A673 (cell line): ENCODE measurements around the gene TTC7B. TPM values are rescaled to one million over a fixed set of nuclear protein-coding genes. Genes with fewer than 3 reads are reported as not detected.

Source experiments
- BruUV-seq: library from RNA; stranded (reverse); fragments of 400-500 nt; replicated peaks from 2 replicates; lab custom pipeline; 2021; lab: Mats Ljungman, UMichigan
- CTCF ChIA-PET: fragments of 300-600 bp; sonication (Branson Sonifier 250); formaldehyde crosslinking; loops from one replicate; lab custom pipeline; 2022; ENCODE audit warnings: antibody characterized with exemption; lab: Charles Lee
- POLR2A ChIA-PET: fragments of 300-600 bp; sonication (Branson Sonifier 250); formaldehyde crosslinking; loops from one replicate; lab custom pipeline; 2022; ENCODE audit warnings: antibody characterized with exemption; ENCODE audit not compliant: low non-redundant PET; lab: Charles Lee
- DNase-seq: peaks from one replicate; pipeline ENCODE4 v3.0.0-alpha.2; 2015; ENCODE audit warnings: low spot score
- H3K27ac ChIP-seq: fragments of 200-600 bp; sonication (generic); 2 replicates; pipeline ENCODE4 v1.5.1; 2016; ENCODE audit warnings: mixed run types, low read depth, mild to moderate bottlenecking, mixed read lengths, antibody characterized with exemption, low read length; ENCODE audit not compliant: poor library complexity, severe bottlenecking
- H3K27me3 ChIP-seq: fragments of 200-600 bp; sonication (generic); replicated peaks from 2 replicates; pipeline ENCODE4 v1.6.1; 2017; ENCODE audit warnings: mixed run types, low read depth, mild to moderate bottlenecking, mixed read lengths, antibody characterized with exemption, low read length; ENCODE audit not compliant: insufficient read depth, poor library complexity
- H3K36me3 ChIP-seq: fragments of 200-600 bp; sonication (generic); 2 replicates; pipeline ENCODE4 v1.6.1; 2016; ENCODE audit warnings: mixed run types, mild to moderate bottlenecking, mixed read lengths, antibody characterized with exemption, low read length; ENCODE audit not compliant: insufficient read depth, poor library complexity, severe bottlenecking
- H3K4me1 ChIP-seq: fragments of 200-600 bp; sonication (generic); 2 replicates; pipeline ENCODE4 v1.6.1; 2017; ENCODE audit warnings: mixed run types, mild to moderate bottlenecking, mixed read lengths, antibody characterized with exemption, low read length; ENCODE audit not compliant: insufficient read depth, poor library complexity, severe bottlenecking
- H3K4me3 ChIP-seq: fragments of 200-600 bp; sonication (generic); 2 replicates; pipeline ENCODE4 v1.5.1; 2016; ENCODE audit warnings: low read depth, mixed run types, mild to moderate bottlenecking, mixed read lengths, low read length; ENCODE audit not compliant: poor library complexity, severe bottlenecking
- H3K9me3 ChIP-seq: fragments of 200-600 bp; sonication (generic); 2 replicates; pipeline ENCODE4 v1.6.1; 2016; ENCODE audit warnings: mixed run types, low read depth, mild to moderate bottlenecking, mixed read lengths, antibody characterized with exemption, low read length; ENCODE audit not compliant: poor library complexity, severe bottlenecking
- CTCF ChIP-seq: fragments of 300-800, 200-600 bp; sonication (generic); conservative IDR thresholded peaks from 2 replicates; pipeline ENCODE4 v1.5.1; 2017; ENCODE audit warnings: low read depth, mild to moderate bottlenecking, antibody characterized with exemption, low read length, moderate library complexity, mixed read lengths
- EZH2 ChIP-seq: fragments of 200-600 bp; sonication (generic); IDR thresholded peaks from 2 replicates; pipeline ENCODE4 v1.6.1; 2017; ENCODE audit warnings: borderline replicate concordance, low read depth, mild to moderate bottlenecking, mixed read lengths, antibody characterized with exemption, low read length; ENCODE audit not compliant: poor library complexity, severe bottlenecking
- intact Hi-C: fragments of 100-400 bp; cut with micrococcal nuclease; formaldehyde crosslinking; loops from one replicate; pipeline ENCODE4 v1.10.0; 2022; ENCODE audit not compliant: unreplicated experiment
- total RNA-seq: library from RNA; stranded (reverse); gene quantifications from 2 replicates; pipeline ENCODE4 v1.2.3, GENCODE V29; 2021

TTC7B gene
- total RNA-seq, 1 experiment from 2014 or later = 39.2 TPM

GRCh38 chr14:90521930-90522483 lies 294.2 kb downstream of the TTC7B start:
- no peak for TF ChIP-seq EZH2
- no peak for TF ChIP-seq CTCF
- CTCF ChIA-PET = no interaction called here
- intact Hi-C loops = no loop called here
- H3K9me3 ChIP-seq = no peaks in the 10 kb centered on the region
- peaks cover 10% of the 10 kb centered on the region for H3K4me1 ChIP-seq
- POLR2A ChIA-PET = no interaction called here
- no peak overlapping the region for H3K4me3 ChIP-seq
- no peak for DNase-seq
- no peaks in the 10 kb centered on the region for H3K36me3 ChIP-seq
- H3K27me3 ChIP-seq = no peaks in the 10 kb centered on the region
- H3K27ac ChIP-seq = no peak overlapping the region
- no TSS peak for BruUV-seq

- Histone ChIP-seq H3K27me3 (no peaks in the 10 kb centered on the region), H3K36me3 (no peaks in the 10 kb centered on the region), H3K4me3 (no peak overlapping the region), H3K9me3 (no peaks in the 10 kb centered on the region), H3K4me1 (peaks cover 10% of the 10 kb centered on the region), H3K27ac (no peak overlapping the region)
- CTCF ChIA-PET = interaction anchor here (1.2 kb wide), 1 partner anchor 121 kb away, joined by 3 read pairs; no protein-coding TSS in a partner anchor
- intact Hi-C loops = no loop called here
- no TSS peak for BruUV-seq
- POLR2A ChIA-PET = no interaction called here
- peak; percentile 75 for DNase-seq
- TF ChIP-seq CTCF (no peak), EZH2 (no peak)
Measured at GRCh38 chr14:90521084-90521929, 294.9 kb downstream of the TTC7B start.

GRCh38 chr14:90520326-90520725 lies 295.9 kb downstream of the TTC7B start:
- H3K27me3 ChIP-seq = no peaks in the 10 kb centered on the region
- no peak overlapping the region for H3K4me3 ChIP-seq
- intact Hi-C loops = no loop called here
- TF ChIP-seq CTCF (no peak), EZH2 (no peak)
- no peaks in the 10 kb centered on the region for H3K36me3 ChIP-seq
- H3K4me1 ChIP-seq = peaks cover 10% of the 10 kb centered on the region
- ChIA-PET CTCF (interaction anchor here (1.2 kb wide), 1 partner anchor 120 kb away, joined by 3 read pairs; no protein-coding TSS in a partner anchor), POLR2A (no interaction called here)
- no TSS peak for BruUV-seq
- no peak for DNase-seq
- H3K9me3 ChIP-seq = no peaks in the 10 kb centered on the region
- no peak overlapping the region for H3K27ac ChIP-seq
